PC-3 (cell line): ENCODE results near the gene PSPC1.

ENCODE experiments used
- EZH2 ChIP-seq: fragments of 300-600 bp; sonication (generic); IDR thresholded peaks from one replicate; pipeline ENCODE4 v1.6.1; 2017; ENCODE audit warnings: antibody characterized with exemption, mild to moderate bottlenecking, low read length; ENCODE audit not compliant: unreplicated experiment
- EZH2phosphoT487 ChIP-seq: fragments of 300-600 bp; sonication (generic); IDR thresholded peaks from 2 replicates; pipeline ENCODE4 v1.6.1; 2018; ENCODE audit warnings: mild to moderate bottlenecking, antibody characterized with exemption, low read length, borderline replicate concordance
- TF ChIP-seq, protein P1 (sequence below): fragments of 300-600 bp; sonication (generic); conservative IDR thresholded peaks from 2 replicates; pipeline ENCODE4 v1.5.1; 2017; ENCODE audit warnings: antibody characterized with exemption, low read depth, mild to moderate bottlenecking, low read length

DNA sequence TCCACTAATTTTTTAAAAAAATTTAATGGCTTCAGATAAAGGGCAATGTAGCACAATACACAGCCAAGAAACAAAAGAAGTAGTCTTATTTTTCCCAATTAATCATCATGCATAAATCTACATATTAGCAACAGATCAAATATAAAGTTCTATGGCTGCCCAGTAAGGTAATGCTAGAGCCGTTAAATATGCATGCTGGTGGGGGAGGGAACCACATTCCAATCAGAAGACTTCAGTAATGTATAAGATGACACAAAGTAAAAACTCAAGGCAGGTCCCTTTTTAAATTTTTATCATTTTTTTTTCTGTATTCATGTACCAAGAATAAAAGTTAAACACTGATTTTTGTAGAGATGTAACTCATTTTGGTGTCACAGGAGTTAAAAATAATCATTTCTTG lies 87.3 kb downstream of the PSPC1 start:
- TF ChIP-seq, protein P1, sequence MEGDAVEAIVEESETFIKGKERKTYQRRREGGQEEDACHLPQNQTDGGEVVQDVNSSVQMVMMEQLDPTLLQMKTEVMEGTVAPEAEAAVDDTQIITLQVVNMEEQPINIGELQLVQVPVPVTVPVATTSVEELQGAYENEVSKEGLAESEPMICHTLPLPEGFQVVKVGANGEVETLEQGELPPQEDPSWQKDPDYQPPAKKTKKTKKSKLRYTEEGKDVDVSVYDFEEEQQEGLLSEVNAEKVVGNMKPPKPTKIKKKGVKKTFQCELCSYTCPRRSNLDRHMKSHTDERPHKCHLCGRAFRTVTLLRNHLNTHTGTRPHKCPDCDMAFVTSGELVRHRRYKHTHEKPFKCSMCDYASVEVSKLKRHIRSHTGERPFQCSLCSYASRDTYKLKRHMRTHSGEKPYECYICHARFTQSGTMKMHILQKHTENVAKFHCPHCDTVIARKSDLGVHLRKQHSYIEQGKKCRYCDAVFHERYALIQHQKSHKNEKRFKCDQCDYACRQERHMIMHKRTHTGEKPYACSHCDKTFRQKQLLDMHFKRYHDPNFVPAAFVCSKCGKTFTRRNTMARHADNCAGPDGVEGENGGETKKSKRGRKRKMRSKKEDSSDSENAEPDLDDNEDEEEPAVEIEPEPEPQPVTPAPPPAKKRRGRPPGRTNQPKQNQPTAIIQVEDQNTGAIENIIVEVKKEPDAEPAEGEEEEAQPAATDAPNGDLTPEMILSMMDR, result no peak
- no peak for TF ChIP-seq EZH2
- TF ChIP-seq EZH2phosphoT487, result no peak
